Erythroblast (primary cell): Measurements from ENCODE around the gene DLG2.

Source experiments
- GATA1 ChIP-seq: IDR thresholded peaks from 2 replicates; pipeline ENCODE4 v1.6.1; 2011; ENCODE audit warnings: low read depth, mild to moderate bottlenecking, control low read depth, low read length, moderate library complexity
- POLR2A ChIP-seq: IDR thresholded peaks from 2 replicates; pipeline ENCODE4 v1.6.1; 2011; ENCODE audit warnings: mild to moderate bottlenecking, low read length

DNA sequence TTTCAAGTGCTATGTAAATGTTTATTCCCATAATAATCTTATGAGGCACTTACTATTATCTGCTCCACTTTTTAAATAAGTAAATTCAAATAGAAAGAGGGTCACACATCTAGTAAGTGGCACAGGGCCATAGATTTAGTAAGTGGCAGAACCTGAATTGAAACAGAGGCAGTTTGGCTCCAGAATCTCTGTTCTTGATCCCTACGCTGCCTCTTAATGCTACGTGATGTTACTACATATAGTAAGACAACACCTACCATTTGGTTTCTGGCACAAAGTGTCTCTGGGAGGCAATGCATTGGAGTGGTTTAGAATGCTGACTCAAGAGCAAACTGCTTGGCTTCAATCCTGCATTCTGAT lies 1018.3 kb downstream of the DLG2 start:
- no peak for TF ChIP-seq POLR2A
- TF ChIP-seq GATA1 = no peak
